ENCODE measurements around the gene PCDH19. TPM values are rescaled to one million over a fixed set of nuclear protein-coding genes. Genes with fewer than 3 reads are reported as not detected.

The PCDH19 gene
- total and polyA plus RNA-seq, 2 of the 13 experiments (the other 11 are each of a cell fraction or from before 2014, with no cell fraction given): 0.02 to 0.09 TPM

GRCh38 chrX:100319716-100320115, 90.4 kb downstream of the PCDH19 start:
- in situ Hi-C loops (cut with HindIII; ENCODE audit: extremely low pct_ligation_motif_present, low pct_unique_long_range_greater_than_20kb) (no loop called here), intact Hi-C loops (cut with micrococcal nuclease; ENCODE audit: unreplicated experiment) (no loop called here)
- Histone ChIP-seq H2AFZ (ENCODE audit: low read length) (no peak overlapping the region), H3K36me3 (replicated peaks in 1 of 2; ENCODE audit: control insufficient read depth in 1 of 2, insufficient read depth in 2 of 2, low read length in 2 of 2) (no peaks in the 10 kb centered on the region), H3K27ac (ENCODE audit: extremely low read length, insufficient read depth, low read length) (no peak overlapping the region), H3K4me1 (ENCODE audit: insufficient read depth, low read length) (no peaks in the 10 kb centered on the region), H3K9me3 (ENCODE audit: low read length) (no peaks in the 10 kb centered on the region), H3K4me3 (replicated peaks in 1 of 3; ENCODE audit: insufficient read depth in 1 of 3, low read depth in 2 of 3, low read length in 3 of 3) (no peak overlapping the region), H4K20me1 (ENCODE audit: insufficient read depth, low read length) (no peaks in the 10 kb centered on the region), H3K4me2 (ENCODE audit: low read depth, low read length) (no peak overlapping the region), H3K79me2 (ENCODE audit: insufficient read depth, low read length) (no peaks in the 10 kb centered on the region), H3K9ac (ENCODE audit: insufficient read depth, low read depth, low read length) (no peak overlapping the region), H3K27me3 (ENCODE audit: control insufficient read depth in 1 of 2, insufficient read depth in 2 of 2, low read length in 2 of 2) (no peaks in the 10 kb centered on the region)
- TF ChIP-seq IKZF5 (CRISPR knock-in tag; IDR thresholded peaks at IDR 0.05): no peak
- no peak for TF ChIP-seq KDM3A (CRISPR knock-in tag; IDR thresholded peaks at IDR 0.05; ENCODE audit: low read depth)
- TF ChIP-seq TCF12 (IDR thresholded peaks at IDR 0.05): no peak
- TF ChIP-seq TCF12 (CRISPR knock-in tag; IDR thresholded peaks at IDR 0.05): no peak
- TF ChIP-seq ZBTB20 (CRISPR knock-in tag; IDR thresholded peaks at IDR 0.05; ENCODE audit: borderline replicate concordance, low read depth): no peak
- no peak for TF ChIP-seq HHEX (CRISPR knock-in tag; IDR thresholded peaks at IDR 0.05)
- TF ChIP-seq ZC3H4 (CRISPR knock-in tag; IDR thresholded peaks at IDR 0.05; ENCODE audit: borderline replicate concordance): no peak
- TF ChIP-seq ZBTB38 (CRISPR knock-in tag; IDR thresholded peaks at IDR 0.05): no peak
- TF ChIP-seq, protein P1, sequence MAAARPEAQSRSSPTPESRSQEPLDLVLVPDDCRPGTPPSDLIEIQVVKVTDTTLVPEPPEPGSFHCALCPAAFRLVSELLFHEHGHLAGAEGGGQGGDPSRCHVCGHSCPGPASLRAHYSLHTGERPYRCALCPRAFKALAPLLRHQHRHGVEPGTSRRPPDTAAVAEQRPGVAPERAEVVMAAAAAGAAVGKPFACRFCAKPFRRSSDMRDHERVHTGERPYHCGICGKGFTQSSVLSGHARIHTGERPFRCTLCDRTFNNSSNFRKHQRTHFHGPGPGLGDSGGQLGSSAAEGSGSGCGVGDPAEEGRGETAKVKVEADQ (CRISPR knock-in tag; IDR thresholded peaks at IDR 0.05; ENCODE audit: borderline replicate concordance): no peak
- TF ChIP-seq GABPA (IDR thresholded peaks at IDR 0.05; ENCODE audit: low read depth, low read length): no peak
- TF ChIP-seq GABPA (CRISPR knock-in tag; IDR thresholded peaks at IDR 0.05; ENCODE audit: low read depth): no peak
- TF ChIP-seq ZNF572 (CRISPR knock-in tag; IDR thresholded peaks at IDR 0.05): no peak
- TF ChIP-seq ZNF556 (CRISPR knock-in tag; IDR thresholded peaks at IDR 0.05; ENCODE audit: borderline replicate concordance): no peak
- no peak for TF ChIP-seq THAP11 (CRISPR knock-in tag; IDR thresholded peaks at IDR 0.05)
- TF ChIP-seq HOXA7 (CRISPR knock-in tag; IDR thresholded peaks at IDR 0.05): no peak
- TF ChIP-seq MTERF4 (CRISPR knock-in tag; IDR thresholded peaks at IDR 0.05): no peak
- no peak for TF ChIP-seq ZNF598 (CRISPR knock-in tag; IDR thresholded peaks at IDR 0.05; ENCODE audit: borderline replicate concordance)
- no peak for TF ChIP-seq ZNF691 (CRISPR knock-in tag; IDR thresholded peaks at IDR 0.05; ENCODE audit: borderline replicate concordance, low read depth)
- no peak for TF ChIP-seq ZFY (CRISPR knock-in tag; IDR thresholded peaks at IDR 0.05)
- TF ChIP-seq FUBP1 (CRISPR knock-in tag; IDR thresholded peaks at IDR 0.05; ENCODE audit: borderline replicate concordance): no peak
- no TSS peak for BruUV-seq (replicated peaks)
- ATAC-seq (no peak), DNase-seq (ENCODE audit: low spot score) (no peak), FAIRE-seq (no peak)
- ChIA-PET POLR2A (no interaction called here), CTCF (ENCODE audit: low intra/inter-chr PET ratio, low total read pairs) (no interaction called here)
- 0% methylated on average over 2 of the region's 2 CpGs for WGBS (ENCODE audit: low lambda C conversion rate)
